K562 (cell line): ENCODE data around the gene NMB. TPM values are rescaled to one million over a fixed set of nuclear protein-coding genes. Genes with fewer than 3 reads are reported as not detected.
A peak's percentile ranks its signal among the peaks of the same experiment; 100 is the strongest.

Experiments used
- ATAC-seq: fragments of 200-7000 bp; cut with Tn5 transposase; 3 replicates; pipeline ENCODE4 v1.9.1; 2020; ENCODE audit warnings: moderate library complexity
- BruUV-seq: library from RNA; stranded (reverse); fragments of 400-500 nt; replicated peaks from 2 replicates; lab custom pipeline; 2021; lab: Mats Ljungman, UMichigan
- CTCF ChIA-PET: fragments of 300-600 bp; formaldehyde crosslinking; extraction: SDS; loops from one replicate; lab custom pipeline; 2021; ENCODE audit warnings: low intra/inter-chr PET ratio; lab: Yijun Ruan, JAX
- POLR2A ChIA-PET: fragments of 300-600, 350-650 bp; sonication (Branson Sonifier 250); formaldehyde crosslinking; extraction: SDS; loops from one replicate; lab custom pipeline; 2021; ENCODE audit warnings: antibody characterized with exemption, inconsistent platforms; lab: Yijun Ruan, JAX
- DNase-seq, 4 experiments: peaks; one replicate each; pipeline versions ENCODE4 v3.0.0 to v3.0.0-alpha.2; 2011 to 2018; ENCODE audit warnings: low spot score in 3 of 4, mixed read lengths in 3 of 4; ENCODE audit errors: extremely low read depth in 1 of 4
- FAIRE-seq: peaks from 2 replicates; lab custom pipeline; 2011; peaks lifted over from hg19 to GRCh38; lab: Jason Lieb, UNC
- H2AFZ ChIP-seq: 2 replicates; pipeline ENCODE4 v1.6.0; 2011; ENCODE audit warnings: low read depth, low read length, control low read depth, inconsistent platforms
- H3K27ac ChIP-seq: fragments of 200-600 bp; 3 replicates; pipeline ENCODE4 v1.8.0; 2011; ENCODE audit warnings: low read depth, mild to moderate bottlenecking, control low read depth, inconsistent platforms, low read length, moderate library complexity, mixed read lengths; ENCODE audit errors: extremely low read depth
- H3K27me3 ChIP-seq, 2 experiments: fragments of 300-600 bp in 1 of 2; 2 replicates in 1 of 2; 3 replicates in 1 of 2; pipeline versions ENCODE4 v1.6.0 to v1.8.0; 2011; ENCODE audit warnings: inconsistent platforms in 2 of 2, low read length in 2 of 2, mild to moderate bottlenecking in 1 of 2, mixed read lengths in 1 of 2, moderate library complexity in 1 of 2; ENCODE audit not compliant: control insufficient read depth in 2 of 2, insufficient read depth in 2 of 2
- H3K36me3 ChIP-seq: fragments of 300-600 bp; 3 replicates; pipeline ENCODE4 v1.8.0; 2011; ENCODE audit warnings: mild to moderate bottlenecking, low read length, inconsistent platforms; ENCODE audit not compliant: control insufficient read depth, insufficient read depth
- H3K4me1 ChIP-seq, 2 experiments: fragments of 200-600 bp in 1 of 2; replicated peaks in 1 of 2; 2 replicates in 1 of 2; 3 replicates in 1 of 2; pipeline versions ENCODE4 v1.5.1 to v1.8.0; 2011; ENCODE audit warnings: inconsistent platforms in 2 of 2, low read length in 2 of 2, mild to moderate bottlenecking in 1 of 2, mixed read lengths in 1 of 2, moderate library complexity in 1 of 2; ENCODE audit not compliant: control insufficient read depth in 2 of 2, insufficient read depth in 2 of 2
- H3K4me2 ChIP-seq: 2 replicates; pipeline ENCODE4 v1.6.1; 2011; ENCODE audit warnings: low read length, control low read depth, inconsistent platforms, mixed read lengths; ENCODE audit not compliant: insufficient read depth
- H3K4me3 ChIP-seq: fragments of 200-600 bp; sonication (generic), shearing (Covaris generic); 2 replicates; pipeline ENCODE4 v1.5.1; 2016; ENCODE audit warnings: control low read depth, inconsistent platforms
- H3K79me2 ChIP-seq: fragments of 200-600 bp; 3 replicates; pipeline ENCODE4 v1.8.0; 2011; ENCODE audit warnings: low read length, inconsistent platforms; ENCODE audit not compliant: control insufficient read depth, insufficient read depth
- H3K9ac ChIP-seq, 2 experiments: 2 replicates each; pipeline versions ENCODE4 v1.6.0 to v1.6.1; 2011; ENCODE audit warnings: low read depth in 2 of 2, low read length in 2 of 2, control low read depth in 1 of 2, inconsistent platforms in 1 of 2, mild to moderate bottlenecking in 1 of 2, mixed read lengths in 1 of 2; ENCODE audit not compliant: insufficient read depth in 1 of 2
- H3K9me1 ChIP-seq: one replicate; pipeline ENCODE4 v1.6.0; 2011; ENCODE audit warnings: inconsistent platforms, mild to moderate bottlenecking, low read length, moderate library complexity; ENCODE audit not compliant: control insufficient read depth, insufficient read depth
- H3K9me3 ChIP-seq: replicated peaks from 2 replicates; pipeline ENCODE4 v1.5.1; 2011; ENCODE audit warnings: low read depth, low read length, inconsistent platforms; ENCODE audit not compliant: control insufficient read depth, insufficient read depth
- H4K20me1 ChIP-seq: replicated peaks from 2 replicates; pipeline ENCODE4 v1.6.1; 2011; ENCODE audit warnings: low read length, inconsistent platforms, mixed read lengths; ENCODE audit not compliant: control insufficient read depth, insufficient read depth
- CCAR2 ChIP-seq: fragments of 200-400 bp; formaldehyde crosslinking; IDR thresholded peaks from 2 replicates; pipeline ENCODE4 v1.6.1; 2017; ENCODE audit warnings: mild to moderate bottlenecking, low read depth, low read length
- CHD1 ChIP-seq: fragments of 200-600 bp; sonication (generic); IDR thresholded peaks from one replicate; pipeline ENCODE4 v1.6.1; 2012; ENCODE audit warnings: mild to moderate bottlenecking, moderate library complexity, low read length, inconsistent platforms
- CTCF ChIP-seq, 3 experiments: IDR thresholded peaks in 2 of 3; conservative IDR thresholded peaks in 1 of 3; 2 replicates each; pipeline ENCODE4 v1.5.1; 2011 to 2012; ENCODE audit warnings: low read length in 3 of 3, mild to moderate bottlenecking in 3 of 3, control low read depth in 2 of 3, improper control_type of control experiment in 1 of 3, inconsistent platforms in 1 of 3, low read depth in 1 of 3, mixed read lengths in 1 of 3, moderate library complexity in 1 of 3; ENCODE audit not compliant: insufficient read depth in 2 of 3
- EP300 ChIP-seq: IDR thresholded peaks from 2 replicates; pipeline ENCODE4 v1.6.1; 2012; ENCODE audit warnings: low read length, improper control_type of control experiment
- GTF2A2 ChIP-seq: IDR thresholded peaks from 2 replicates; pipeline ENCODE4 v1.6.1; 2016; ENCODE audit warnings: mild to moderate bottlenecking, missing genetic modification characterization, missing compliant biosample characterization
- HMGN3 ChIP-seq: IDR thresholded peaks from 2 replicates; pipeline ENCODE4 v1.6.1; 2011; ENCODE audit warnings: borderline replicate concordance, low read depth, mild to moderate bottlenecking, mixed read lengths, low read length; ENCODE audit not compliant: insufficient read length; ENCODE audit errors: extremely low read depth
- IRF9 ChIP-seq: fragments of 450-650 bp; IDR thresholded peaks from 2 replicates; pipeline ENCODE4 v1.6.1; 2016; ENCODE audit warnings: missing biosample characterization, missing genetic modification characterization
- PKNOX1 ChIP-seq: fragments of 450-650 bp; IDR thresholded peaks from 2 replicates; pipeline ENCODE4 v1.6.1; 2016
- TBP ChIP-seq: optimal IDR thresholded peaks from 2 replicates; pipeline ENCODE3; 2011; ENCODE audit warnings: low read depth, low read length, improper control_type of control experiment
- TRIM24 ChIP-seq, 2 experiments: fragments of 450-650 bp; IDR thresholded peaks; 2 replicates each; pipeline ENCODE4 v1.6.1; 2016
- ZKSCAN8 ChIP-seq: fragments of 200-800 bp; sonication (Bioruptor generic); IDR thresholded peaks from 2 replicates; pipeline ENCODE4 v1.6.1; 2016; ENCODE audit warnings: missing genetic modification characterization, missing compliant biosample characterization
- ZNF274 ChIP-seq: IDR thresholded peaks from 2 replicates; pipeline ENCODE4 v1.6.1; 2011; ENCODE audit warnings: low read depth, mild to moderate bottlenecking, low read length, moderate library complexity, borderline replicate concordance
- whole genome bisulfite sequencing: fragments of 100-300 bp; shearing (Covaris generic); methylation state at CpG from one replicate; pipeline ENCODE4 v1.1.6; 2016; ENCODE audit warnings: low coverage, mixed read lengths; ENCODE audit not compliant: insufficient coverage; ENCODE audit errors: missing lambda C conversion rate; 5-methylcytosine and 5-hydroxymethylcytosine counted together
- in situ Hi-C: fragments of 300-500 bp; cut with MboI; formaldehyde crosslinking; loops from 4 replicates; pipeline ENCODE4 v1.15.0; 2018; ENCODE audit warnings: inconsistent platforms, mixed read lengths
- intact Hi-C: fragments of 100-400 bp; cut with micrococcal nuclease; formaldehyde crosslinking; loops from 2 replicates; pipeline ENCODE4 v1.14.2; 2022
- polyA plus RNA-seq, 8 experiments: library from polyadenylated mRNA; depleted of rRNA in 4 of 8; stranded (reverse) in 5 of 8; unstranded in 3 of 8; fragments of >200 nt; fragmentation: Nextera tagmentation in 2 of 8; fragmentation: Illumina TruSeq in 1 of 8; extraction: Ambion mirVana in 2 of 8; extraction: Trizol in 1 of 8; gene quantifications; 2 replicates each; pipeline versions ENCODE4 v1.2.1 to v1.2.3, GENCODE V29; 2011 to 2014; ENCODE audit warnings: inconsistent platforms in 1 of 8, missing spikeins in 1 of 8
- total RNA-seq, 7 experiments: library from RNA; depleted of rRNA in 6 of 7; stranded (reverse); fragments of >200 nt in 6 of 7; fragmentation: Illumina TruSeq in 2 of 7; extraction: Trizol in 2 of 7; gene quantifications; 2 replicates each; pipeline versions ENCODE4 v1.2.1 to v1.2.3, GENCODE V29; 2011 to 2021; ENCODE audit warnings: low replicate concordance in 1 of 7
- TF ChIP-seq, protein P1 (sequence below): sonication (generic); formaldehyde crosslinking; IDR thresholded peaks from 2 replicates; pipeline ENCODE4 v1.8.0; 2022; ENCODE audit warnings: mild to moderate bottlenecking, low read depth, missing genetic modification reagents

Gene NMB
- total and polyA plus RNA-seq, 9 of the 15 experiments (the other 6 are each of a cell fraction or from before 2014, with no cell fraction given): 0.06 to 0.16 (median 0.09) TPM; not detected in 5

GRCh38 chr15:84633311-84634227 lies 24.4 kb downstream of the NMB start:
- POLR2A ChIA-PET: interaction anchor here (0.5 kb wide), 1 partner anchor 33 kb away, joined by 3 read pairs; no protein-coding TSS in a partner anchor
- peak; percentile 78 for ATAC-seq
- Histone ChIP-seq H3K9ac (peak overlapping the region; percentile 68 to 93), H3K9me1 (no peaks in the 10 kb centered on the region), H3K27ac (peak overlapping the region; percentile 74), H2AFZ (peak overlapping the region; percentile 76), H3K27me3 (no peaks in the 10 kb centered on the region), H3K4me2 (peak overlapping the region; percentile 90), H4K20me1 (no peaks in the 10 kb centered on the region; the same call in 1 of the 2 replicates), H3K36me3 (peaks cover 28% of the 10 kb centered on the region), H3K9me3 (no peaks in the 10 kb centered on the region), H3K4me1 (peaks cover 18 to 25% of the 10 kb centered on the region in 2 experiments; a peak in 4 of 5 replicates), H3K79me2 (peaks cover 35% of the 10 kb centered on the region), H3K4me3 (peak overlapping the region; percentile 54)
- under 1% methylated on average over 74 of the region's 105 CpGs for WGBS
- peak; percentile 57 to 75 (median 61) for DNase-seq
- in situ Hi-C loops (no loop called here), intact Hi-C loops (no loop called here)
- CTCF ChIA-PET: no interaction called here
- no peak for FAIRE-seq
- no TSS peak for BruUV-seq
- TF ChIP-seq CTCF (IDR thresholded peaks at IDR 0.05 in 2 of 3, conservative IDR thresholded peaks at IDR 0.05 in 1 of 3; ENCODE audit: insufficient read depth in 2 of 3, low read depth in 1 of 3, low read length in 3 of 3): no peak
- no peak for TF ChIP-seq PKNOX1
- no peak for TF ChIP-seq ZNF274
- TF ChIP-seq IRF9: no peak
- no peak for TF ChIP-seq TBP
- no peak for TF ChIP-seq TRIM24 (IDR thresholded peaks at IDR 0.05)
- TF ChIP-seq CCAR2: no peak
- 0 out of 2 replicates have a peak, but pooled peaks have one; percentile 20 for TF ChIP-seq ZKSCAN8
- TF ChIP-seq GTF2A2: no peak
- no peak for TF ChIP-seq CHD1
- peak; percentile 68 for TF ChIP-seq HMGN3
- TF ChIP-seq EP300: no peak
- TF ChIP-seq, protein P1, sequence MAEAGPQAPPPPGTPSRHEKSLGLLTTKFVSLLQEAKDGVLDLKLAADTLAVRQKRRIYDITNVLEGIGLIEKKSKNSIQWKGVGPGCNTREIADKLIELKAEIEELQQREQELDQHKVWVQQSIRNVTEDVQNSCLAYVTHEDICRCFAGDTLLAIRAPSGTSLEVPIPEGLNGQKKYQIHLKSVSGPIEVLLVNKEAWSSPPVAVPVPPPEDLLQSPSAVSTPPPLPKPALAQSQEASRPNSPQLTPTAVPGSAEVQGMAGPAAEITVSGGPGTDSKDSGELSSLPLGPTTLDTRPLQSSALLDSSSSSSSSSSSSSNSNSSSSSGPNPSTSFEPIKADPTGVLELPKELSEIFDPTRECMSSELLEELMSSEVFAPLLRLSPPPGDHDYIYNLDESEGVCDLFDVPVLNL (CRISPR knock-in tag): no peak
